GM23338 (cell line): Measurements from ENCODE around the gene FREM3. TPM values are rescaled to one million over a fixed set of nuclear protein-coding genes. Genes with fewer than 3 reads are reported as not detected.

ENCODE experiments used
- ATAC-seq: fragments of 200-7000 bp; cut with Tn5 transposase; 3 replicates; pipeline ENCODE4 v1.9.1; 2020
- DNase-seq: peaks from one replicate; pipeline ENCODE4 v3.0.0-alpha.2; 2015; ENCODE audit warnings: low spot score
- H2AFZ ChIP-seq: fragments of 200-600 bp; sonication (generic); 2 replicates; pipeline ENCODE4 v1.8.0; 2016; ENCODE audit warnings: antibody characterized with exemption, mild to moderate bottlenecking, moderate library complexity
- H3F3A ChIP-seq: fragments of 200-600 bp; sonication (generic); replicated peaks from 2 replicates; pipeline ENCODE4 v1.8.0; 2017; ENCODE audit warnings: antibody characterized with exemption, mixed run types, low read depth
- H3K27ac ChIP-seq: fragments of 200-600 bp; sonication (generic); 2 replicates; pipeline ENCODE4 v1.6.1; 2016; ENCODE audit warnings: low read depth
- H3K27me3 ChIP-seq: fragments of 200-600 bp; sonication (generic); 2 replicates; pipeline ENCODE4 v1.8.0; 2016; ENCODE audit warnings: mild to moderate bottlenecking, mixed run types, moderate library complexity; ENCODE audit not compliant: insufficient read depth
- H3K36me3 ChIP-seq: fragments of 200-600 bp; sonication (generic); 2 replicates; pipeline ENCODE4 v1.8.0; 2016; ENCODE audit warnings: mild to moderate bottlenecking; ENCODE audit not compliant: insufficient read depth
- H3K4me1 ChIP-seq: fragments of 200-600 bp; sonication (generic); 2 replicates; pipeline ENCODE4 v1.8.0; 2016; ENCODE audit warnings: mild to moderate bottlenecking, moderate library complexity; ENCODE audit not compliant: insufficient read depth
- H3K4me2 ChIP-seq: fragments of 200-600 bp; sonication (generic); 2 replicates; pipeline ENCODE4 v1.7.1; 2017; ENCODE audit warnings: mixed run types
- H3K4me3 ChIP-seq: fragments of 200-600 bp; sonication (generic); 2 replicates; pipeline ENCODE4 v1.6.1; 2016; ENCODE audit warnings: mixed run types
- H3K79me2 ChIP-seq: fragments of 200-600 bp; sonication (generic); replicated peaks from 2 replicates; pipeline ENCODE4 v1.8.0; 2017; ENCODE audit warnings: mild to moderate bottlenecking; ENCODE audit not compliant: insufficient read depth
- H3K9me2 ChIP-seq: fragments of 200-600 bp; sonication (generic); 2 replicates; pipeline ENCODE4 v1.8.0; 2017; ENCODE audit not compliant: insufficient read depth
- H4K20me1 ChIP-seq: fragments of 200-600 bp; sonication (generic); replicated peaks from 2 replicates; pipeline ENCODE4 v1.8.0; 2017; ENCODE audit warnings: mild to moderate bottlenecking; ENCODE audit not compliant: insufficient read depth
- H3K27ac Mint-ChIP-seq: 2 replicates; pipeline ENCODE4 v1.8.0; 2020; ENCODE audit warnings: inconsistent platforms, mild to moderate bottlenecking, moderate library complexity, mixed read lengths
- H3K27me3 Mint-ChIP-seq: 3 replicates; pipeline ENCODE4 v1.8.0; 2022; ENCODE audit warnings: low read depth, mild to moderate bottlenecking, moderate library complexity, mixed read lengths, inconsistent platforms; ENCODE audit not compliant: insufficient read depth, poor library complexity
- H3K36me3 Mint-ChIP-seq: 3 replicates; pipeline ENCODE4 v1.8.0; 2021; ENCODE audit warnings: low read depth, mild to moderate bottlenecking, inconsistent platforms, moderate library complexity, mixed read lengths
- H3K4me1 Mint-ChIP-seq: 3 replicates; pipeline ENCODE4 v1.8.0; 2020; ENCODE audit warnings: mild to moderate bottlenecking, inconsistent platforms, mixed read lengths
- H3K4me3 Mint-ChIP-seq: 3 replicates; pipeline ENCODE4 v1.8.0; 2021; ENCODE audit warnings: moderate library complexity, mild to moderate bottlenecking, inconsistent platforms, mixed read lengths
- H3K9me3 Mint-ChIP-seq: 3 replicates; pipeline ENCODE4 v1.8.0; 2020; ENCODE audit warnings: moderate library complexity, mild to moderate bottlenecking, inconsistent platforms, mixed read lengths
- EZH2phosphoT487 ChIP-seq: fragments of 200-600 bp; sonication (generic); IDR thresholded peaks from one replicate; pipeline ENCODE4 v1.8.1; 2018; ENCODE audit warnings: antibody characterized with exemption; ENCODE audit not compliant: unreplicated experiment
- POLR2AphosphoS5 ChIP-seq: IDR thresholded peaks from 2 replicates; pipeline ENCODE4 v1.6.1; 2016; ENCODE audit warnings: antibody characterized with exemption, low read depth
- ZNF462 ChIP-seq: fragments of 250-450 bp; sonication (Bioruptor Pico); IDR thresholded peaks from 2 replicates; pipeline ENCODE4 v1.5.0; 2020; ENCODE audit warnings: mild to moderate bottlenecking, moderate library complexity
- polyA plus RNA-seq: library from polyadenylated mRNA; unstranded; fragments of >200 nt; fragmentation: Nextera tagmentation; extraction: Ambion mirVana; gene quantifications from 2 replicates; pipeline ENCODE4 v1.2.1, GENCODE V29; 2016
- total RNA-seq: library from RNA; depleted of rRNA; stranded (reverse); fragments of >200 nt; shearing (Covaris generic); gene quantifications from 2 replicates; pipeline ENCODE4 v1.2.3, GENCODE V29; 2014

The FREM3 gene
- total and polyA plus RNA-seq, 2 experiments from 2014 or later = 0.03 to 0.07 TPM

- TF ChIP-seq ZNF462 (CRISPR knock-in tag) = no peak
These were observed 161.4 kb downstream of the FREM3 start (continued) for GRCh38 chr4:143538979-143539669.

- H3K4me3 Mint-ChIP-seq = no peak overlapping the region
- no peak for TF ChIP-seq POLR2AphosphoS5
- TF ChIP-seq EZH2phosphoT487 = no peak
These were observed 168.5 kb downstream of the FREM3 start for GRCh38 chr4:143531788-143532491.

More at GRCh38 chr4:143531788-143532491, 168.5 kb downstream of the FREM3 start:
- Histone ChIP-seq H3F3A (no peaks in the 10 kb centered on the region), H3K4me3 (no peak overlapping the region), H3K79me2 (peaks cover 35% of the 10 kb centered on the region), H3K4me2 (no peak overlapping the region), H3K4me1 (no peaks in the 10 kb centered on the region), H3K36me3 (peaks cover 88% of the 10 kb centered on the region), H3K9me2 (no peaks in the 10 kb centered on the region), H2AFZ (no peak overlapping the region), H4K20me1 (peaks cover 13% of the 10 kb centered on the region), H3K27me3 (no peaks in the 10 kb centered on the region), H3K27ac (no peak overlapping the region)
- H3K36me3 Mint-ChIP-seq = peaks cover 92% of the 10 kb centered on the region
- no peaks in the 10 kb centered on the region for H3K4me1 Mint-ChIP-seq
- DNase-seq = no peak
- ATAC-seq = no peak
- no peak overlapping the region for H3K27ac Mint-ChIP-seq
- H3K27me3 Mint-ChIP-seq = no peaks in the 10 kb centered on the region
- no peaks in the 10 kb centered on the region for H3K9me3 Mint-ChIP-seq
